Stomach (tissue), 9 donors: ENCODE measurements around the gene INAFM2. TPM values are rescaled to one million over a fixed set of nuclear protein-coding genes. Genes with fewer than 3 reads are reported as not detected.
A peak's percentile ranks its signal among the peaks of the same experiment; 100 is the strongest.

Experiments
- DNase-seq, 2 donors: peaks; one replicate each; pipeline versions ENCODE4 v3.0.0 to v3.0.0-alpha.2; 2013 to 2019
- H3K27ac ChIP-seq, 5 donors: fragments of 200-600 bp in 4 of 5; sonication (generic) in 4 of 5; one replicate each; pipeline ENCODE4 v1.5.1; 2013 to 2019; ENCODE audit warnings: mild to moderate bottlenecking in 1 of 5, moderate library complexity in 1 of 5
- H3K27me3 ChIP-seq, 3 donors: fragments of 200-600 bp; sonication (generic); one replicate each; pipeline ENCODE4 v1.5.1; 2017 to 2019; ENCODE audit warnings: mixed run types in 1 of 3
- H3K36me3 ChIP-seq, 4 donors: fragments of 200-600 bp; sonication (generic); 1 replicate in 3 of 4; 2 replicates in 1 of 4; pipeline ENCODE4 v1.5.1; 2016 to 2019
- H3K4me1 ChIP-seq, 4 donors: fragments of 200-600 bp; sonication (generic); one replicate each; pipeline ENCODE4 v1.5.1; 2016 to 2019
- H3K4me3 ChIP-seq, 4 donors: fragments of 200-600 bp; sonication (generic) in 3 of 4; one replicate each; pipeline ENCODE4 v1.5.1; 2016 to 2019; ENCODE audit warnings: mild to moderate bottlenecking in 1 of 4
- H3K9me3 ChIP-seq, 4 donors: fragments of 200-600 bp; sonication (generic); one replicate each; pipeline ENCODE4 v1.5.1; 2016 to 2019
- EP300 ChIP-seq: sonication (generic); formaldehyde crosslinking; IDR thresholded peaks from one replicate; pipeline ENCODE4 v1.6.1; 2017; ENCODE audit warnings: antibody characterized with exemption
- POLR2A ChIP-seq, 4 donors: fragments of 450-650 bp; IDR thresholded peaks; one replicate each; pipeline ENCODE4 v1.6.1; 2016; ENCODE audit warnings: antibody characterized with exemption in 4 of 4, control low read depth in 2 of 4, mild to moderate bottlenecking in 1 of 4, moderate library complexity in 1 of 4
- POLR2AphosphoS5 ChIP-seq, 3 donors: sonication (generic); formaldehyde crosslinking; IDR thresholded peaks; one replicate each; pipeline ENCODE4 v1.6.1; 2016; ENCODE audit warnings: antibody characterized with exemption in 3 of 3
- WGBS, 5 donors: extraction: QIAGEN DNeasy Blood & Tissue Kit in 3 of 5; methylation state at CpG; one replicate each; pipeline versions ENCODE4 v1.1.5 to v1.1.7; 2013 to 2018; 5-methylcytosine and 5-hydroxymethylcytosine counted together
- intact Hi-C: fragments of 100-400 bp; cut with DNase I; formaldehyde crosslinking; loops from one replicate; pipeline ENCODE4 v1.15.1; 2023; ENCODE audit warnings: low total_unique reads
- polyA plus RNA-seq, 3 donors: library from polyadenylated mRNA; stranded (reverse); fragments of 200-250 nt; gene quantifications; one replicate each; pipeline ENCODE4 v1.2.3, GENCODE V29; 2013
- total RNA-seq, 5 donors: library from RNA; depleted of rRNA; stranded (reverse); fragments of >200 nt; gene quantifications; one replicate each; pipeline versions ENCODE4 v1.1.0 to v1.2.3, GENCODE V29; 2014 to 2016
- TF ChIP-seq, protein P1 (sequence below), 7 experiments: fragments of 450-650 bp in 4 of 7; fragments of 200-600 bp in 3 of 7; sonication (generic) in 3 of 7; IDR thresholded peaks; one replicate each; pipeline ENCODE4 v1.5.1; 2016 to 2019; ENCODE audit warnings: antibody characterized with exemption in 7 of 7, control low read depth in 2 of 7, mild to moderate bottlenecking in 1 of 7
- donor health status: healthy with polysubstance abuse.
- donor health status: Bipolar disorder and iron deficiency.
- donor health status: healthy.

The INAFM2 gene
- total and polyA plus RNA-seq, 8 donors, result 3.4 to 65.2 (median 20.4) TPM

DNA sequence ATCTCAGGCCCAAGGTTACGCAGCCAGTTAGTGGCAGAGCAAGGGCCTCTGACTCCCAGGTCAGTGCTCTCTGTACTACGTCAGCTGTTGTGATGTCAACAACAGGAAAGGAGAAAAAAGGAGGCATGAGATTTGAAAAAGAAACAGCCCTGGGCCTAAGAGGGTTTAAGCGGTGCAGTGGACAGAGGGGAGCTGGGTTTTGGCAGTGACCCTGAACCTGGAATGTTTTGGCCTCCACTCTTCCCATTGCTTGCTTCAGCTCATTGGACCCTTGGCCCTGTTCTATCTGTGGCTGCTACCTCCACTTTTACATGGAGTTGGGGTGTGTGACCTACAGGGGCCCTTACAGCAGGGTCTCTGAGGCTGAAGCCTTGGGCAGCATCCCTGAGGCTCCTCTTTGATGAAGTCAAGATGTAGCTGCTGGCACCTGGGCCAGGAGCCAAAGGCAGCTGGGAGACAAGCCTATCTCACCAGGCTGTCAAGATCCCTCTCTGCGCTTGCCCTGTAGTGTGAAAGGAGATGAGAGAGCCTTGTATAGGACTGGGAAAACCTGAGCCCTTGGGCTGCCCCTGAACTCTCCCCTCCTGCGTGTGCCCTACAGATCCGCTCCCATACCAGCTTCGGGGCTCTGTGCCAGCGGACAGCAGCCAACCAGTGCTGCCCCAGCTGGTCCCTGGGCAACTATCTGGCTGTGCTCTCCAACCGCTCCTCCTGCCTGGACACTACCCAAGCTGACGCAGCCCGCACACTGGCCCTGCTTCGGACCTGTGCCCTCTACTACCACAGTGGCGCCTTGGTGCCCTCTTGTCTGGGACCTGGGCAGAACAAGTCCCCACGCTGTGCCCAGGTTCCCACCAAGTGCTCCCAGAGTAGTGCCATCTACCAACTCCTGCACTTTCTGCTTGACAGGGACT, 43.2 kb downstream of the INAFM2 start:
- Histone ChIP-seq H3K36me3 (no peaks in the 10 kb centered on the region), H3K27ac (peak overlapping the region; percentile 70 to 81 (median 76)), H3K4me1 (peaks cover 17 to 25% (median 23%) of the 10 kb centered on the region in 4 donors), H3K4me3 (peak overlapping the region in 1 of 4 donors; percentile 46), H3K27me3 (no peaks in the 10 kb centered on the region), H3K9me3 (no peaks in the 10 kb centered on the region)
- intact Hi-C loops, result loop anchor here (10.0 kb wide), 1 partner anchor 48 kb away; no protein-coding TSS in a partner anchor
- TF ChIP-seq POLR2AphosphoS5 (IDR thresholded peaks at IDR 0.05) (peak in 2 of 3 donors; percentile 30 to 43), EP300 (no peak)
- DNase-seq, result peak; percentile 55 to 96
- 44 to 68% (median 51%) methylated on average over 13 to 14 of the region's 14 CpGs for WGBS, 5 donors

DNA sequence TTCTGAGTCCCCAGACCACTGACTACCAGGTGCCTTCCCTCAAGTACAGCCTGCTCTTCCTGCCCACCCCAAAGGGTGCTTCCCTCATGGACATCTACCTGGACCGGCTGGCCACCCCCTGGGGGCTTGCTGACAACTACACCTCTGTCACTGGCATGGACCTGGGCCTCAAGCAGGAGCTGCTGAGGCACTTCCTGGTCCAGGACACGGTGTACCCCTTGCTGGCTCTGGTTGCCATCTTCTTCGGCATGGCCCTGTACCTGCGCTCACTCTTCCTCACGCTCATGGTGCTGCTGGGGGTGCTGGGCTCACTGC, 43.8 kb downstream of the INAFM2 start:
- peak overlapping the region; percentile 70 to 81 (median 76) for H3K27ac ChIP-seq

DNA sequence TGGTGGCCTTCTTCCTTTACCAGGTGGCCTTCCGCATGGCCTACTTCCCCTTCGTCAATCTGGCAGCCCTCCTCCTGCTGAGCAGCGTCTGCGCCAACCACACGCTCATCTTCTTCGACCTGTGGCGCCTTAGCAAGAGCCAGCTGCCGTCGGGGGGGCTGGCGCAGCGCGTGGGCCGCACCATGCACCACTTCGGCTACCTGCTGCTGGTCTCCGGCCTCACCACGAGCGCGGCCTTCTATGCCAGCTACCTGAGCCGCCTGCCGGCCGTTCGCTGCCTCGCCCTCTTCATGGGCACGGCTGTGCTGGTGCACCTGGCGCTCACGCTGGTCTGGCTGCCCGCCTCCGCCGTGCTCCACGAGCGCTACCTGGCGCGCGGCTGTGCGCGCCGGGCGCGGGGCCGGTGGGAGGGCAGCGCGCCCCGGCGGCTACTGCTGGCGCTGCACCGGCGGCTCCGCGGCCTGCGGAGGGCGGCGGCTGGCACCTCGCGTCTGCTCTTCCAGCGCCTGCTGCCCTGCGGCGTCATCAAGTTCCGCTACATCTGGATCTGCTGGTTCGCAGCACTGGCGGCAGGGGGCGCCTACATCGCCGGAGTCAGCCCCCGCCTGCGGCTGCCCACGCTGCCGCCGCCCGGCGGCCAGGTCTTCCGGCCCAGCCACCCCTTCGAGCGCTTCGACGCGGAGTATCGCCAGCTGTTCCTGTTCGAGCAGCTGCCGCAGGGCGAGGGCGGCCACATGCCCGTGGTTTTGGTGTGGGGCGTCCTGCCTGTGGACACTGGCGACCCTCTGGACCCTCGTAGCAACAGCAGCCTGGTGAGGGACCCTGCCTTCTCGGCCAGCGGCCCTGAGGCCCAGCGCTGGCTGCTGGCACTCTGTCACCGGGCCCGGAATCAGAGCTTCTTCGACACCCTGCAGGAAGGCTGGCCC, 44.5 kb downstream of the INAFM2 start:
- Histone ChIP-seq H3K36me3 (no peaks in the 10 kb centered on the region), H3K4me3 (peak overlapping the region; percentile 39 to 48 (median 44)), H3K27me3 (no peaks in the 10 kb centered on the region), H3K4me1 (peaks cover 17 to 25% (median 23%) of the 10 kb centered on the region in 4 donors), H3K27ac (peak overlapping the region; percentile 70 to 81 (median 76)), H3K9me3 (no peaks in the 10 kb centered on the region)
- 10 to 23% (median 12%) methylated on average over 6 to 91 of the region's 91 CpGs for WGBS, 5 donors
- TF ChIP-seq POLR2A (IDR thresholded peaks at IDR 0.05) (no peak), EP300 (no peak), POLR2AphosphoS5 (IDR thresholded peaks at IDR 0.05) (peak; percentile 9 to 76 (median 37))
- TF ChIP-seq, protein P1, sequence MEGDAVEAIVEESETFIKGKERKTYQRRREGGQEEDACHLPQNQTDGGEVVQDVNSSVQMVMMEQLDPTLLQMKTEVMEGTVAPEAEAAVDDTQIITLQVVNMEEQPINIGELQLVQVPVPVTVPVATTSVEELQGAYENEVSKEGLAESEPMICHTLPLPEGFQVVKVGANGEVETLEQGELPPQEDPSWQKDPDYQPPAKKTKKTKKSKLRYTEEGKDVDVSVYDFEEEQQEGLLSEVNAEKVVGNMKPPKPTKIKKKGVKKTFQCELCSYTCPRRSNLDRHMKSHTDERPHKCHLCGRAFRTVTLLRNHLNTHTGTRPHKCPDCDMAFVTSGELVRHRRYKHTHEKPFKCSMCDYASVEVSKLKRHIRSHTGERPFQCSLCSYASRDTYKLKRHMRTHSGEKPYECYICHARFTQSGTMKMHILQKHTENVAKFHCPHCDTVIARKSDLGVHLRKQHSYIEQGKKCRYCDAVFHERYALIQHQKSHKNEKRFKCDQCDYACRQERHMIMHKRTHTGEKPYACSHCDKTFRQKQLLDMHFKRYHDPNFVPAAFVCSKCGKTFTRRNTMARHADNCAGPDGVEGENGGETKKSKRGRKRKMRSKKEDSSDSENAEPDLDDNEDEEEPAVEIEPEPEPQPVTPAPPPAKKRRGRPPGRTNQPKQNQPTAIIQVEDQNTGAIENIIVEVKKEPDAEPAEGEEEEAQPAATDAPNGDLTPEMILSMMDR (IDR thresholded peaks at IDR 0.05), result peak in 5 of 7 experiments; percentile 45 to 90 (median 74)
- intact Hi-C loops, result loop anchor here (10.0 kb wide), 1 partner anchor 47 kb away; no protein-coding TSS in a partner anchor
- peak; percentile 93 to 97 for DNase-seq

More for the DNA sequence above, 43.8 kb downstream of the INAFM2 start:
- Histone ChIP-seq H3K9me3 (no peaks in the 10 kb centered on the region), H3K36me3 (no peaks in the 10 kb centered on the region), H3K4me1 (peaks cover 17 to 25% (median 23%) of the 10 kb centered on the region in 4 donors), H3K27me3 (no peaks in the 10 kb centered on the region), H3K4me3 (peak overlapping the region; percentile 39 to 48 (median 44))
- TF ChIP-seq POLR2AphosphoS5 (IDR thresholded peaks at IDR 0.05), result no peak
- TF ChIP-seq, protein P1 (IDR thresholded peaks at IDR 0.05), result no peak
- no peak for DNase-seq
- intact Hi-C loops, result loop anchor here (10.0 kb wide), 1 partner anchor 47 kb away; no protein-coding TSS in a partner anchor
- WGBS, 5 donors, result 67 to 79% (median 74%) methylated on average over 5 of the region's 5 CpGs

DNA sequence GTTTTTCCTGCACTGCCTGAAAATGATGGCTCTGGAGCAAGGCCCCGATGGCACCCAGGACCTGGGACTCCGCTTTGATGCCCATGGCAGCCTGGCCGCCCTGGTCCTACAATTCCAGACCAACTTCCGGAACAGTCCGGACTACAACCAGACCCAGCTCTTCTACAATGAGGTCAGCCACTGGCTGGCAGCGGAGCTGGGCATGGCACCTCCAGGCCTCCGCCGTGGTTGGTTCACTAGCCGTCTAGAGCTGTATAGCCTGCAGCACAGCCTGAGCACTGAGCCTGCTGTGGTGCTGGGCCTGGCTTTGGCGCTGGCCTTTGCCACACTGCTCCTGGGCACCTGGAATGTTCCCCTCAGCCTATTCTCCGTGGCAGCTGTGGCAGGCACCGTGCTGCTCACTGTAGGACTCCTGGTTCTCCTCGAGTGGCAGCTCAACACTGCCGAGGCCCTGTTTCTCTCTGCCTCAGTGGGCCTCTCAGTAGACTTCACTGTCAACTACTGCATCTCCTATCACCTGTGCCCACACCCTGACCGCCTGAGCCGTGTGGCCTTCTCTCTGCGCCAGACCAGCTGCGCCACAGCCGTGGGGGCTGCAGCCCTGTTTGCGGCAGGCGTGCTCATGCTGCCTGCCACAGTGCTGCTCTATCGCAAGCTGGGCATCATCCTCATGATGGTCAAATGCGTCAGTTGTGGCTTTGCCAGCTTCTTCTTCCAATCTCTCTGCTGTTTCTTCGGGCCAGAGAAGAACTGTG, 45.4 kb downstream of the INAFM2 start:
- no peaks in the 10 kb centered on the region for H3K36me3 ChIP-seq
- WGBS, 5 donors, result 93 to 96% (median 95%) methylated on average over 22 to 24 of the region's 24 CpGs
- peaks cover 17 to 25% (median 23%) of the 10 kb centered on the region in 4 donors for H3K4me1 ChIP-seq
- peak overlapping the region in 2 of 5 donors; percentile 70 to 79 for H3K27ac ChIP-seq
- H3K27me3 ChIP-seq, result no peaks in the 10 kb centered on the region
- H3K9me3 ChIP-seq, result no peaks in the 10 kb centered on the region
- no peak for DNase-seq
- TF ChIP-seq EP300 (no peak), POLR2A (IDR thresholded peaks at IDR 0.05) (no peak), POLR2AphosphoS5 (IDR thresholded peaks at IDR 0.05) (no peak)
- TF ChIP-seq, protein P1 (IDR thresholded peaks at IDR 0.05), result no peak
- intact Hi-C loops, result loop anchor here (10.0 kb wide), 1 partner anchor 46 kb away; no protein-coding TSS in a partner anchor
- peak overlapping the region in 1 of 4 donors; percentile 46 for H3K4me3 ChIP-seq
